COLO668 (cell line): ENCODE data around the gene ZNF317.
"Not testable (repeated sequence)": the region's sequence is repeated elsewhere in the genome, so short reads cannot be mapped to it uniquely, and the experiment has no call there.

Experiments used
- DNase-seq: peaks from one replicate; lab custom pipeline; 2025; ENCODE audit not compliant: unreplicated experiment; lab: John Stamatoyannopoulos, UW

Gene ZNF317

DNA sequence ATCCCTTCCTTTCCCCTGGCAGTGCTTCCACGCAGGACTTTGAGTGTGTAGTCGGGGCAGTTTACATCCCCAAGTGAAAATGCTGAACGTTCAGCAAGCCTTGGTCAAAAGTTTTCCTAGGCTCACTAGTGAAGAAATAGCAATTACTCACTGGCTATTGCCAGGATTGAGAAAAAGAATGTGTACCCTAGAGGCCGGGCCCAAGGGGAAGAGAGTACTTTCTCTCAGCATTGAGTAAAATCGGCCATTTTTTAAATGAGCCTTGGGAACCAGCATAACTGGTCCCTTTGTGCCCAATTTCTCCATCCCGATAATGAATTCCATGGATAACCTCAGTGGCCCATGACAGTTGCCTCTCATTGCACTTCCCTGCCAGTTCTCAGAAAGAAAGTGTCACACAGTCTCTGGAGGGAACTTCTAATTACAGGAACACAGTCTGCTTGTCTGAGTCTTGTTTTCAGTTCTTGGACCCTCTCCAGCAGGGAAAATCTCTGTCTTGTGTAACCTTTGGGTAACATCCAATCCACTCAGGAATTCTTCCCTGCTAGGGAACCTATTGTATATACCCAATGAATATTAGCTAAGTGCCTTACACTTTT lies 31.3 kb downstream of the ZNF317 start:
- no peak for DNase-seq

DNA sequence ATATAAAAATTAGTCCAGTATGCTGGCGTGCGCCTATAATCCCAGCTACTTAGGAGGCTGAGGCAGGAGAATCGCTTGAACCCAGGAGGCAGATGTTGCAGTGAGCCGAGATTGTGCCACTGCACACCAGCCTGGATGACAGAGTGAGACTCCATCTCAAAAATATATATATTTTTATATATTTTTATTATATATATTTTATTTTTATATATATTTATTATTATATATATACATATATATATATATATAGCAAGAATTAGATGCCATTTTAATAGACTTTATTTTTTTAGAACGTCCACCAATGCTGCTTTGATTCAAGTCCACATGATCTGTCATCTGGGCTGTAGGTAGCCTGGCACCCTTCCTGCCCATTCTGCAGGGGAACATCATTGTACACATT lies 35.1 kb downstream of the ZNF317 start:
- DNase-seq: no peak

DNA sequence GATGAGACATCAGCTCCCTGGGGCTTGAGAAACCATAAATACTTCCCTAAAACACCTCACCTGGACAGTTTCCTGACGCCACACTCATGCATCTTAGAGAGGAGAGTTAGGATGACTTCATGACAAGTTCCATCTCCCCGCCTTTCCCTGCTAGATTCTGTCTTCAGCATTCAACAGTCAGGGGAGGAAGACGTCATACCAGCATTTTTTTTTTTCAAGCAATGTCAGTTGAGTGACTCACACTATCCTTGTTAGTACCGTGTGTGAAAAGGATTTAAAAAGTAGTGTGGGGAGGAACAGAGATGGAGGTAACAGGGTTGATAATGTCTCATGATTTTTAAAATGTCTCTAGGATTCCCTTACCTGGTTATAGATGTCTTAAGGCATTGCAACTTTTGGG lies 38.7 kb downstream of the ZNF317 start, which contains the start of gene OR7D2:
OR7D2 (plus strand) TSS at position 79 of the 400 bp plus-strand sequence. CDS start 6,803 bp downstream, outside the sequence.
- no peak for DNase-seq

GRCh38 chr19:9183000-9183399 lies 42.8 kb downstream of the ZNF317 start:
- no peak for DNase-seq

DNA sequence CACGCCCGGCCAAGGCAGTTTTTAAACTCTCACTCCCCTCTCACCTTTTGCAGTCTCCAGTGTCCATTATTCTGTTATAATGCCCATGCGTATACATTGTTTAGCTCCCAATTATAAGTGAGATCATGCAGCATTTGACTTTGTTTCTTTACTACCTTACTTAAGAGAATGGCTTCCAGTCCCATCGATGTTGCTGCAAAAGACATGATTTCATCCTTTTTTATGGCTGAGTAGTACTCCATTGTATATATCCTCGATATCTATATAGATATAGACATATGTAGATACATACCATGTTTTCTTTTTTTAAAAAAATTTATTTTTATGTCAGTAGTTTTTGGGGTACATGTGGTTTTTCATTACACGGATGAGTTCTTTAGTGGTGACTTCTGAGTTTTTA lies 47.0 kb downstream of the ZNF317 start:
- DNase-seq: no peak

DNA sequence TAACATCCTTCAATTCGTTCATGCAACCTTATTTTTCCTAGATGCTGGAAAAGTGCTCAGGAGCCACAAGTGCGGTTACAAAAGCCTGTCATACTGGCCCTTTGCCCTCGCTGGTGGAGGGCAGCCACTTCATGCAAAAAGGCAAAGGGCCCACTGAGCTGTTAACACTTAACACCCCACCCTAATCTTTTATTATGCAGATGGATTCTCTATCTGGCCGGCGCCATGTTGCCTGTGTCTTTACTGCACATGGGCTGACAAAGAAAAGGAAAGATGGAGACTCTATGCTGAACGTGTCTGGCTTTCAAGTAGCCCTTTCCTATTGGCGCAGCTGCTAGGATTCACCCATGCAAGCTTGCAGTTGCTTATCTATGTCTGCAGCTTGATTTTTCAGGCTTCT lies 49.3 kb downstream of the ZNF317 start:
- no peak for DNase-seq

DNA sequence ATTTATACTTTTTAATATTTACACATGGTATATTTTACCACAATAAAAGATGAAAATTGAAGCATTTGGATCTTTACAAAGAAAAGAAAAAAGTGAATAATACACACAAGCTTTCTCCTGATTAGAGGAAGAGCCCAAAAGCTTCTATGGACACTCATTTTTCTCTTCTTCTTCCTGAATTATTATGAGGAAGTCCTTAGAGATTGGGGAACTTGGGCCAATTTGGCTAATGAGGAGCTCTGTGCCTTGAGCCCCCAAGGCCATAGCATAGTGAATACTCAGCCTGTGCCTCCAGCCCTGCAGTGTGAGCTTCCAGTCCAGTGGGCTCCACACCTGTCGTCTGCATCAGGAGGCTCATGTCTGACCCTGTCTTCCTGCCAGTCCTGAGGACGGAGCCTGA lies 57.8 kb downstream of the ZNF317 start:
- DNase-seq: not testable (repeated sequence)

DNA sequence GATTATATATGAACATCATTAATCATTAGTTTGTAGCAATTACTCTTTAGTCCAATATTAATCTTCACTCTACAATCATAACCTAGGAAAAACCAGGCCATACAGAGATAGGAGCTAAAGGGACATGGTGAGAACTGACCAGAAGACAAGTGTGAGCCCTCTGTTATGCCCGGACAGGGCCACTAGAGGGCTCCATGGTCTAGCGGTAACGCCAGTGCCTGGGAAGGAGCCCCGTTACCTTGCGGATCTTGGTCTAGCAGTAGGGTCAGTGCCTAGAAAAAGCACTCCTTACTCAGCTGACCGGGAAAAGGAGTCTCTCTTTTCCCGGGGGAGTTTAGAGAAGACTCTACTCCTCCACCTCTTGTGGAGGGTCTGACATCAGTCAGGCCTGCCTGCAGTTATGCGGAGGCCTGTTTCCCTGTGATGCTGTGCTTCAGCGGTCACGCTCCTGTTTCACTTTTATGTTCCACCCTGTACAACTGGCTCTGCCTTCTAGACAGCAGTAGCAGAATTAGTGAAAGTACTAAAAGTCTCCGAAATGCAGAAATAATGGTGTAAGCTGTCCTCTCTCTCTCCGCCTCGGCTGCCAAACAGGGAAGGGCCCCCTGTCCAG lies 65.4 kb downstream of the ZNF317 start:
- peak; percentile 59 for DNase-seq
